Measurements from ENCODE around the gene ATP9A.
"Not testable (repeated sequence)": the region's sequence is repeated elsewhere in the genome, so short reads cannot be mapped to it uniquely, and the experiment has no call there.

The ATP9A gene

GRCh38 chr20:51796340-51796739 lies 28.1 kb upstream of the ATP9A start:
- DNase-seq (ENCODE audit: low read depth), result no peak

- DNase-seq (ENCODE audit: low read depth), result no peak
These were observed 24.8 kb upstream of the ATP9A start for GRCh38 chr20:51792960-51793359.

GRCh38 chr20:51791626-51792025 lies 23.4 kb upstream of the ATP9A start:
- no peak for DNase-seq (ENCODE audit: low read depth)

- no peak for DNase-seq (ENCODE audit: low read depth)
These were observed 22.1 kb upstream of the ATP9A start for GRCh38 chr20:51790256-51790655.

- DNase-seq (ENCODE audit: low read depth), result no peak
These were observed 21.2 kb upstream of the ATP9A start for GRCh38 chr20:51789434-51789833.

- no peak for DNase-seq (ENCODE audit: low read depth)
These were observed 20.6 kb upstream of the ATP9A start for GRCh38 chr20:51788822-51789221.

GRCh38 chr20:51784299-51784698 lies 16.1 kb upstream of the ATP9A start:
- no peak for DNase-seq (ENCODE audit: low read depth)

GRCh38 chr20:51778229-51778759 lies 10.1 kb upstream of the ATP9A start:
- not testable (repeated sequence) for DNase-seq (ENCODE audit: low read depth)

- no peak for DNase-seq (ENCODE audit: low read depth)
These were observed 7.1 kb upstream of the ATP9A start for GRCh38 chr20:51775241-51775640.

GRCh38 chr20:51772236-51772635 lies 4.0 kb upstream of the ATP9A start:
- no peak for DNase-seq (ENCODE audit: low read depth)

GRCh38 chr20:51769976-51770615 lies 1.9 kb upstream of the ATP9A start:
- no peak for DNase-seq (ENCODE audit: low read depth)

- no peak for DNase-seq (ENCODE audit: low read depth)
These were observed 748 bp upstream of the ATP9A start for GRCh38 chr20:51768759-51769517.

GRCh38 chr20:51766994-51767866 lies 960 bp downstream of the ATP9A start:
- DNase-seq (ENCODE audit: low read depth), result no peak

- DNase-seq (ENCODE audit: low read depth), result not testable (repeated sequence)
These were observed 2.8 kb downstream of the ATP9A start for GRCh38 chr20:51765381-51765780.

- no peak for DNase-seq (ENCODE audit: low read depth)
These were observed 4.1 kb downstream of the ATP9A start for GRCh38 chr20:51763965-51764602.

- no peak for DNase-seq (ENCODE audit: low read depth)
These were observed 7.2 kb downstream of the ATP9A start for GRCh38 chr20:51760905-51761546.

GRCh38 chr20:51759769-51760510 lies 8.2 kb downstream of the ATP9A start:
- DNase-seq (ENCODE audit: low read depth), result no peak

GRCh38 chr20:51758978-51759544 lies 9.1 kb downstream of the ATP9A start:
- no peak for DNase-seq (ENCODE audit: low read depth)

- DNase-seq (ENCODE audit: low read depth), result no peak
These were observed 11.0 kb downstream of the ATP9A start for GRCh38 chr20:51757226-51757625.

- DNase-seq (ENCODE audit: low read depth), result no peak
These were observed 11.5 kb downstream of the ATP9A start for GRCh38 chr20:51756653-51757052.

Measured in CMK (cell line).